Measurements from ENCODE around the gene SIX3. TPM values are rescaled to one million over a fixed set of nuclear protein-coding genes. Genes with fewer than 3 reads are reported as not detected.

SIX3 gene
- total RNA-seq, 1 experiment from 2014 or later = not detected

DNA sequence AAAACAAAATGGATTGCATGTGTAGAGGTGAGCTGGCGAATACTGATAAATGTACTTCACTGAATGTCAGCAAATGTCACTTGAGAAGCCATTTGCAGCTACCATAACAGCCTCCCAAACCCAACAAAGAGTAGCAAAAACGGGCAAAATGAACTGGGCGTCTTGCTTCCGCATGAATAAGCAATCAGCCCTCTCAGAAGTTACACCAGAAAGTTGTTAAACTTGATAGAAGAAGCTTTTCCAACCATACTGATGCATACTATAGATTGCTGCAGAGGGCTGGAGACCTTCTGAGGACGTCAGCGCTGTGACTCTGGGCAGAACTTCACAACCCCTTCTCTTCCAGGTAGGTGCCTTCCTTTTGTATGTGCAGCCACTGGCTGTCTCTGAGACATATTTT lies 18.7 kb upstream of the SIX3 start:
- H3K9me3 Mint-ChIP-seq (ENCODE audit: unreplicated experiment) = no peaks in the 10 kb centered on the region

GRCh38 chr2:44925561-44926136 lies 15.9 kb upstream of the SIX3 start:
- POLR2A ChIA-PET = interaction anchor here (1.1 kb wide), 1 partner anchor 9 kb away, joined by 3 read pairs; no protein-coding TSS in a partner anchor
- CTCF ChIA-PET = interaction anchor here (0.6 to 3.0 kb wide), 2 partner anchors 346 to 446 kb away, joined by 3 to 10 read pairs; no protein-coding TSS in a partner anchor
- Mint-ChIP-seq H3K4me1 (ENCODE audit: insufficient read depth, unreplicated experiment) (no peaks in the 10 kb centered on the region), H3K36me3 (ENCODE audit: insufficient read depth, unreplicated experiment) (no peaks in the 10 kb centered on the region), H3K4me3 (ENCODE audit: unreplicated experiment) (no peak overlapping the region), H3K27me3 (ENCODE audit: insufficient read depth, unreplicated experiment) (peaks cover 43% of the 10 kb centered on the region), H3K9me3 (ENCODE audit: unreplicated experiment) (no peaks in the 10 kb centered on the region), H3K27ac (ENCODE audit: low read depth, unreplicated experiment) (no peak overlapping the region)
- BruUV-seq (replicated peaks) = no TSS peak
- no peak for TF ChIP-seq CTCF (IDR thresholded peaks at IDR 0.05; ENCODE audit: unreplicated experiment)
- DNase-seq (ENCODE audit: unreplicated experiment) = no peak
- intact Hi-C loops (cut with micrococcal nuclease) = no loop called here

More for the DNA sequence above, 18.7 kb upstream of the SIX3 start:
- TF ChIP-seq CTCF (IDR thresholded peaks at IDR 0.05; ENCODE audit: unreplicated experiment) = no peak
- Mint-ChIP-seq H3K36me3 (ENCODE audit: insufficient read depth, unreplicated experiment) (no peaks in the 10 kb centered on the region), H3K4me1 (ENCODE audit: insufficient read depth, unreplicated experiment) (peaks cover 9% of the 10 kb centered on the region), H3K4me3 (ENCODE audit: unreplicated experiment) (no peak overlapping the region), H3K27ac (ENCODE audit: low read depth, unreplicated experiment) (no peak overlapping the region), H3K27me3 (ENCODE audit: insufficient read depth, unreplicated experiment) (peaks cover 33% of the 10 kb centered on the region)
- no TSS peak for BruUV-seq (replicated peaks)
- DNase-seq (ENCODE audit: unreplicated experiment) = no peak
- intact Hi-C loops (cut with micrococcal nuclease) = no loop called here
- ChIA-PET POLR2A (no interaction called here), CTCF (interaction anchor here (0.9 to 1.0 kb wide), 2 partner anchors 14 to 33 kb away, joined by 3 to 4 read pairs; no protein-coding TSS in a partner anchor)

DNA sequence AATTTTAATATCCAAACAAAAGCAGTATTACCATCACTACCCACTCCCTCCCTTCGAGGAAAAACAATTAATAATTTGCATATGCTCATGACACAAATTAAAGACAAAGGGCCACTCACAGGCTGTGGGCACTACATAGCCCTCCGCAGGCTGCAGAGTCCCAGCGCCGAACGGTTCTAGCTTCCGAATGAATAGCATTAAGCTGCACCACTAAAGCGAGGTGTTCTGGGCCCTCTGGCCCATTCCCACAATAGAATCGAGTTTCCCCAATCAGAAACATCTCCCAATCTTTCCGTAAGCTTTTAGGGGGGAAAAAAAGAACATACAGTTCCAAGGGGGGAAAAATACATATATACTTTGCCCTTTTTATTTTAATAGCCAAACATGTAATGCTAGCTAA lies 14.5 kb upstream of the SIX3 start:
- Mint-ChIP-seq H3K4me3 (ENCODE audit: unreplicated experiment) (no peak overlapping the region), H3K27ac (ENCODE audit: low read depth, unreplicated experiment) (no peak overlapping the region), H3K9me3 (ENCODE audit: unreplicated experiment) (no peaks in the 10 kb centered on the region), H3K36me3 (ENCODE audit: insufficient read depth, unreplicated experiment) (no peaks in the 10 kb centered on the region), H3K4me1 (ENCODE audit: insufficient read depth, unreplicated experiment) (no peaks in the 10 kb centered on the region), H3K27me3 (ENCODE audit: insufficient read depth, unreplicated experiment) (peaks cover 43% of the 10 kb centered on the region)
- POLR2A ChIA-PET = interaction anchor here (0.7 kb wide), 1 partner anchor 880 kb away, joined by 3 read pairs; no protein-coding TSS in a partner anchor
- no peak for TF ChIP-seq CTCF (IDR thresholded peaks at IDR 0.05; ENCODE audit: unreplicated experiment)
- BruUV-seq (replicated peaks) = no TSS peak
- no peak for DNase-seq (ENCODE audit: unreplicated experiment)
- intact Hi-C loops (cut with micrococcal nuclease) = no loop called here
- CTCF ChIA-PET = interaction anchor here (1.1 to 1.5 kb wide), 2 partner anchors 28 to 447 kb away, joined by 5 to 6 read pairs; no protein-coding TSS in a partner anchor

DNA sequence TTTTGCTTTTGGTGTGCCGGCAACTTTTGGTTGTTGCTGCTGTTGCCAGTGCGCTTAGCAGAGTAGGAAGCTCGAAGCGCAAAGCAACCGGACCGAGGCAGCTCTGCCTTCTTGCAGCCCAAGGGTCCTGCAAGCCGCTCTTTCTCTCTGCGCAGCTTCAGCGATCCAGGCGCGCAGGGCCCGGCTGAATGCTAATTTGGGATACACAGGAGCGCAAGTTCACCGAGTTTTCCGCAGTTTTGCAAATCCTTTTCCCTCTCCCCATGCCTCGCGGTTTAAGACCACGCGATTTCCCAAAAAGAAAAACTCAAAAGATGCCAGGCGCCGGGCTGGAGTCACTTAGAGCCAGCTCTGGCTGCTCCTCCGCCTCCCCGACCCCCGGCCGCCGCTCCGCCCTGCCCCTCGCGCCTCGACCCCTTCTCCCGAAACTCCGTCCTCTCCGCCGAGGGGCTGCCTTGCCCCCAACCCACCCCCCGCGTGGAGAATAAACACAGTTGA lies 13.5 kb upstream of the SIX3 start:
- Mint-ChIP-seq H3K4me3 (ENCODE audit: unreplicated experiment) (no peak overlapping the region), H3K27me3 (ENCODE audit: insufficient read depth, unreplicated experiment) (peaks cover 41% of the 10 kb centered on the region), H3K27ac (ENCODE audit: low read depth, unreplicated experiment) (no peak overlapping the region), H3K4me1 (ENCODE audit: insufficient read depth, unreplicated experiment) (no peaks in the 10 kb centered on the region), H3K9me3 (ENCODE audit: unreplicated experiment) (no peaks in the 10 kb centered on the region), H3K36me3 (ENCODE audit: insufficient read depth, unreplicated experiment) (no peaks in the 10 kb centered on the region)
- TF ChIP-seq CTCF (IDR thresholded peaks at IDR 0.05; ENCODE audit: unreplicated experiment) = no peak
- intact Hi-C loops (cut with micrococcal nuclease) = no loop called here
- DNase-seq (ENCODE audit: unreplicated experiment) = no peak
- CTCF ChIA-PET = interaction anchor here (1.1 to 1.5 kb wide), 2 partner anchors 27 to 448 kb away, joined by 5 to 6 read pairs; no protein-coding TSS in a partner anchor
- no TSS peak for BruUV-seq (replicated peaks)
- POLR2A ChIA-PET = no interaction called here
